Stimulated activated CD8-positive, alpha-beta memory T cell treated with anti-CD3 and anti-CD28 coated beads, Interleukin-4, amount 100 ng/mL, for 24 hours (primary cell): ENCODE results near the gene ATP10B.
A peak's percentile ranks its signal among the peaks of the same experiment; 100 is the strongest.

ENCODE experiments used
- DNase-seq: peaks from one replicate; pipeline ENCODE4 v3.0.0-alpha.2; 2020; ENCODE audit warnings: low read depth

ATP10B gene

DNA sequence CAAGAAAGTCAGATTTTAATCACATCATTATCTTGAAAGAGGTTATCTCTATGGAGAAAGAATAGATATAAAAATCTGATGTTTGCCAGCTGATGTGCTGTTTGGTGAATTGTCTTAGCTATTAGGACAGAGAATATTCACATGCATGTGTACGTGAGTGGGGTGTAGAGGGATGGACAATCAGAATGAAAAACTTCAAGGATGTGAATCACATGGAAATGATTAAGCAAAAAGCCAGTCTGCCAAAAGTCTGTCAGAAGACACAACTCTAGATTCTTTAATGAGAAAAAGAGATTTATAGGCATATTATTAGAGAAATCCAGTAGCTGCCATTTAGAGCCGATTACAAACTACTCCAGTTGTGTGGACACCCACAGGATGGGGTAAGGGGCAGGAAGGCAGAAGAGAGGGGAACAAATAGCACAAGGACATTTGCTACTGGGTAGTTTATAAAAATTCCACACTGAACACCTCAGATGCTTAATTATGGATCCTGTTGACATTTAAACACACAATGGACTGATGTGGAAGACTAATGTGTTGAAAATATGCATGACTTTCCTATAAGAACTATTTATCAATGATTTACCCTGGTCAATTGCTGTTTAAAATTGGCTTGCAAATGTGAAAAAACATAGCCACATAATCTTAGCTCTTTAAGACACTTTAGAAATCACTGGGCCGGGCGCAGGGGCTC lies 302.9 kb downstream of the ATP10B start:
- no peak for DNase-seq

DNA sequence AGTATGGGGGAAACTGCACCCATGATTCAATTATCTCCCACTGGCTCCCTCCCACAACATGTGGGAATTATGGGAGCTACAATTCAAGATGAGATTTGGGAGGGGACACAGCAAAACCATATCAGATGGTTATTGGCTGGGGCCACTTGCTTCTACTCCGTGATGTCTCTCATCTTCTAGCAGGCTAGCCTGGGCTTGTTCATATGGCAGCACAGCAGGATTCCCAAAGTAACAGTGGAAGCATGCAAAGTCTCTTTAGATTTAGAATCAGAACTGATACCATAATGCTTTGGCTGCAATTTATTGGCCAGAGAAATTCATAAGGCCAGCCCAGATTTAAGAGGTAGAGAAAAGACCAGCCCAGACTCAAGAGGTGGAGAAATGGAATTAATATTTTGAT lies 304.1 kb downstream of the ATP10B start:
- DNase-seq = no peak

DNA sequence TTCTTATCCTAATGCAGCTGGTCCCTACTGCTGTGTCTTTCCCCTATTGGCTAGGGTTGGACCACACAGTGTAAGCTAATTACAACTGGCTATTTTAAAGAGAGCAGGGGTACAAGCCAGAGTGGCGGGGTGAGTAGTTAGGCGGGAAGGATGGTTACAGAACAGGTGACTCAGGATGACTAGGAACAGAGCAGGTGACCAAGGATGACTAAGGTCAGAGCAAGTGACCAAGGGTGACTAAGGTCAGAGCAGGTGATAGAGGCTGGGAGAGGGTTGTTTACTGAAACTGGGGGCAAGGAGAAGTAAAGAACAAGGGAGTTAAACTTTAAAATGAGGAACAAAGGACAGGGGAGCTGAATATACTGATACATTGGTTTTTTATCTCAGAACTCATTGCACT lies 304.9 kb downstream of the ATP10B start:
- no peak for DNase-seq

DNA sequence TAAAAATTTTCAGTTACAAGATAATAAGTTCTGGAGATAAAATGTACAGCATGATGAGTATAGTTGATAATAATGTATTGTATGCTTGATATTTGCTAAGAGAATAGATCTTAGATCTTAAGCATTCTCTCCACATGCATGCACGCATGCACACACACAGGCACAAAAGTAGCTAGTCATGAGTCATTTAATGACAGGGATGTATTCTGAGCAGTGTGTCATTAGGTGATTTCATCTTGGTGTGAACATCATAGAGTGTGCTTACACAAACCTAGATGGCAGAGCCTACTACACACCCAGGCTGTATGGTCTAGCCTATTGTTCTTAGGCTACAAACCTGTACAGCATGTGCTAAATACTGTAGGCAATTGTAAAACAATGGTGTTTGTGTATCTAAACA lies 306.2 kb downstream of the ATP10B start:
- no peak for DNase-seq

DNA sequence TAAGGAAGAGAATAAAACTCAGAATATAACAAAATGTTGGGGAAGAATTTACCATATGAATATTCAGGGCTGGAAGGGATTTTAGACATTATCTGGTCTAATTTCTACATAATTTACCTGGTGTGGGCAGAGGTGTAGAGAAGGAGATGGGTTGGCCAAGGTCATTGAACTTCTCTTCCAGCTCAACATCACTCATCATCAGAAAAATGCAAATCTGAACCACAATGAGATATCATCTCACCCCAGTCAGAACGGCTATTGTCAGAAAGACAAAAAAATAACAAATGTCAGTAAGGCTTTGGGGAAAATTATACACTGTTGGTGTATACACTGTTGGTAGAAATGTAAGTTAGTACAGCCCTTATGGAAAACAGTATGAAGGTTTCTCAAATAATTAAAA lies 308.6 kb downstream of the ATP10B start:
- DNase-seq = no peak

DNA sequence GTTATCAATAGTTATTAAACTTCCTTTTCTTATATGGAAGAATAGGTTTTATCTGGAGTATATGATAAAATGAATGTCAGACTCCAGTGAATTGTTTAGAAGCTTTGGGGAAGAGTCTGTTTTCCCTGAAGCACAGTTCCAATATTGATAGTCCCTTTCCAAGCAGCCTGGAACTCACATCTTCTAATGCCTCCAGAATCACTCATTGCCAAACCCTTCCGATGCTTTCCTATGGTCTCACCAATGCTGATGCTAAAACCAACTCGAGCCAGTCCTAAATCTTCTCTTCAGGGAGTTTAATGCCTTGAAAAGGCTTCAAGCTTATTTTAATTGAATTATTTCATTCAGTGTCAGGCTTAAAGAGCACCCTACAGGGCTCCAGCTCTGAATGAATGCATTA lies 309.2 kb downstream of the ATP10B start:
- no peak for DNase-seq

DNA sequence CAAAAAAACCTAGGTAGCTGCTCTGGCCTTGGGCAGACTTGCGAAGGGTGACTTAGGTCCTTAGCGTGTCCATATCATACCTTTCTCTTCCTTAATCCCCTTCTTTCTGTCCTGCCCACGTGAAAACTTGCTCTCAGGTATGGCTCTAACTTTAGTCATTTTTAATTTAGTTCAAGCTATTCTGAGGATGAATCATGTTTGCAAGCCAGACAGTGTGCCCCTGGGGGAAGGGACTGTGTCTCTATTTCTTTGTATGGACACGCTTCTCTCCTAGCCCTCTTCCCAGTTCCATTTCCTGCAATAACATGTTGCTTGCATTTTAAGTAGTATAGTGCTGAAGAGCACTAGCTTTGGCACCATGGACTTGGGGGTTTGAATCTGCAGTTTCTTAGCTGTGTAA lies 309.7 kb downstream of the ATP10B start:
- DNase-seq = no peak

DNA sequence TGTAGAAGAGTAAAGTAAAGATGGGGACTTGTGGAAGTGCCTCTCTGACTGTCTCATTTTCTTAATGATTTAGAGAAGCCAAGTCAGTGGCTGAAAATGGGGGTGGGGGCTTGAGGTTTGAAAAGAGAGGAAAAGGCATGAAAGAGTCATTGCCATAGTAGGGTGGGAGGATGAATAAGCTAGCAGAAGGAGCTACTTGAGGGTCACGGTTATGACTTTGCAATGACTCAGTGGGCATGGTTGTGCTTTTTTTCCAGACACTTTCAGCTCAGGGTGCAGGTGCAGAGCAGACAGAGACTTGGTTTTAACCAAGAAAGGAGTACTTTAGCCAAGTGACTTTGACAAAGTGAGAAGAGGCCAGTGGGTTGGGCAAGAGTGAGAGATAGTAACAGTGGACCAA lies 312.6 kb downstream of the ATP10B start:
- DNase-seq = peak; percentile 22

DNA sequence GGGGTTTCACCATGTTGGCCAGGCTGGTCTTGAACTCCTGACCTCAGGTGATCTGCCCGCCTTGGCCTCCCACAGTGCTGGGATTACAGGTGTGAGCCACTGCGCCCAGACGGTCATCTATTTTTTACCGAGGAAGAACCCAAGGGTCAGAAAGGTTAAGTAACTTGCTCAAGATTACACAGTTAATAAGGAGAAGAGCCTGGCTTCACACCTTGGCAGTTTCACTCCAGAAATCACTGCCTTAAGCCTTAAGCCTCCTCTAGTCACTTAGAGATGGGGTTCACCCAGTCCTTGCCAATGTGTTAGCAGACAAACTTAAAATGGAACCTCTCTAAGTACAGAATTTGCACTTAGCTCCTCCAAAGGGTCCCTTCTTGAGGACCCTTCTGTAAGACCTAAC lies 314.1 kb downstream of the ATP10B start:
- no peak for DNase-seq

DNA sequence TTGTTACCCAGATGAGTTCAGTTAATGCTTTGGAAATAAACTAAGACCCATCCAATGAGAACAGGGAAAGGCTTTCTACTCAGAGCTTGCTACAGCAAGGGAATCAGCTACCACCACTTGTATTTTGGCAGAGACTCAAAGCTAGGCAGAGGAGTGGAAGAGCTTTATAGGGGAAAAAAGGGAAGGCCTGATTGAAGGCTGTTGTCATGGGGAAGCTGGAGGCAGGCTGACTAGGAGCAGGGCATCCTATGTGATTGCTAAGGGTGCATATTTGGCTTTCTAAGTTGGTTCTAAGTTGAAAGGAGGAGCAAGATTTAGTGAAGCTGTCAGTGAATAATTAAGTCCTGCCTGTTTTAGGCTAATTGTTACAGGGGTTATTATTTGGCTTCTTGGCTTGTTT lies 314.9 kb downstream of the ATP10B start:
- DNase-seq = no peak

DNA sequence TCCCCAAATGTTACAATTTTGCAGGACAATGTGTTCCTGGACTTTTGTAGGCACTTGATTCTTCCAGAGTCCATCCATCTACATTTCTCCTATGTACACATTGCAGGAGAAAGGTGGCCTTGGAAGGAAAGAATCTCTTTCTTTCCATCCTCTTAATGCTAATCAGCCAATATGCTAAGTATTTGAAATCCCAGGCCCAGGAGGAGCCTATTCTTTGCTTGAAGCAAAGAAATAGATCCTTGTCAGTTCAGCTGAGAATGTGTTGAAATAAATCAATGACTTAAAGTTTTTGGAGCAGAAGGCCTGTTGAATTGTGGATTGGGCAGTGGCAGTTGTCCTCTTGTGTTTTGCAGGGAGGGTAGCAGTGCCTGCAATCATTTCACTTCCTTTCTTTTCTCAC lies 317.1 kb downstream of the ATP10B start:
- no peak for DNase-seq

DNA sequence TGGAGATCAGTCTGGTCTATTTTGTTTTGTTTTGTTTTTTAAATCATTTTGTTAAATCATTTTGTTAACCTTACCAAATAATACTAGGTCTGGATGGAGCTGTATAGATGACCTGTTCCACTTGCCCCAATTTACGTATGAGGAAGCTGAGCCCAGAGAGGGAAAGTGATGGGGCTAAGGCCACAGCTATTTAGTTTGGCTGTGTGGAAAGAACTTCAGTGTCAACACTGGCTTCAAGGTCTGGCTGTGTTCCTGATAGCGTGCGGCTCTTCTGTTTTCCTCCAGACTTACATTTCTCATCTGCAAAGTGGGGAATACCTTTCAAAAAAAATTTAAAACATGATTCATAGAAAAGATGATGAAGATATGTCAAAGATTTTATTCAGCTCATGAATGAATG lies 317.9 kb downstream of the ATP10B start:
- DNase-seq = no peak

DNA sequence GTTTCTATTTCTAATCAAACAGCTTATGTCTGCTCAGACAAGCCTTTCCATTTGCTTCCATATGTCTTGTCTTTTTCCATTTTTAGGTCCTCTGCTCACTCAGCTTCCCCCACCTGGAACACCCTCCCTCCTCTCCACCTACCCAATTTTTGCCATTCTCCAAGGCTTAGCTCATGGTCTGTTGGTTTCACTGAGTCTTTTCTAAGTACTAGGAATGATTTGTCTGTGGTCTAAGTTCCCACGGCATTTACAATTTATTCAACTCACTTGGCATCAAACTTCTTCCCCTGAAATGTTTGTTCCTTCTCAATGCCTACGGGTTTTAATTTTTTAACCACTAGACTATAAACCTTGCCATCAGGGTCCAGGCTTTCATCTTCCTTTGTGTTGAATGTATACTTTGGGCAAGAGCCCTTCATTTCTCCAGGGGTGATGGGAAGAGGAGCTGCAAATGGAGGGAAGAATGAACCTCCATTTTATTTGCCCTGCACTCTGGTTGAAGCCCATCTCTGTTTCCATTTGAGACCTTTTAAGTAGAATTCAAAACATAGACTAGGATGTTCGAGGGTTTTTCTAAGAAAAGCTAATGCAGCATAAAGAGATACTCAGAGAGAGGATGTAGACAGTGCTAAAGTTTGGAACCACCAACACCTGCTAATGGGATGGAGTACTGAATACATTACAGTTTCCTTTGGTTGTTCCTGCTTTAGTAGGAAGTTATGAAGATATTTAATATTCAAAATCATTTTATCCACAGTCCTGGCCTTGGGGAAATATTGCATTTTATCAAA lies 326.3 kb downstream of the ATP10B start:
- no peak for DNase-seq

DNA sequence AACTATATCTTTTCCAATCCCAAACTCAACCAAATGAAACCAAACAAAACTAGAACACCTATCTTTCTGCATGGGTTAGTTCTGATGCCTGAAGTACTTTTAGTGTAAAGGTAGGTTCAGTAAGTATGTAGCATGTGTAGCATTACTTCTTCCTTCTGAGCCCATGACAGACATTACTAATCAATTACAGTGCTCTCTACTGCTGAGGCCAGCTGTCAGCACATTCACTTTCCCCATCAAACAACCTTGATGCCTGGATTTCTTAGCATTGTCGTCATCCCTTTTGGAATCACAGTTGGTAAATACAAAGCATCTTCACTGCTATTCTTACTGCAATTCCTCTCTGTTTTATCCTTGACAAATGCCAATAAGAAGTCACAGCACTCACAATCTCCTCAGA lies 327.2 kb downstream of the ATP10B start:
- DNase-seq = no peak

DNA sequence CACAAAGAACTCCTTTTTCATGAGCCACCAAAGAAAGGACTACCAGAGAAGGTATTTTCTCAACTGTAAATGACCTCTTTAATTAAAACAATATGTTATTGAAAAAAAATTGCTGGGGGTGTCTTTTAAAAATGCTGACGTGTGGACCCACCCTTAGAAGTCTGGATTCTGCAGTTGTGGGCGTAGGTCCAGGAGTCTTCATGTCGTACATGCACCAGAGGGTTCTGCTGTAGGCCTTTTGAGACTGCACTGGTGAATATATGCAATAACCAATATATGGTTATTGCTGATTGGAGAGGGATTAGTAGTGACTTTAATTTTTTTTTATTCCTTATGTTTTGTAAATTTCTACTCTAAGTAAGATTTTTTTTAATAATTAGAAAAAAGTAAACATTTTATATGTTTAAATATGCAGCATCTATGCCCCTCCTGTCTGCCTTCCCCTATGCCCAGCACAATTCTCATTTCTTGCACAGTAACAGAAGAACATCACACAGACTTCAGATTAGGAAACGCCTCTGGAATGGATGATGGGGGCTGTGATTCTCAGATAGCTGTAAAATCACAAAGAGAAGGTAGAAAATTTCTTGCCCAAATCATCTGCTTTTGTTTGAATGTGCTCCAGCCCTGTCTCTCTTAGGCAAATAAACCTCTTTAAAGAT lies 328.4 kb downstream of the ATP10B start:
- no peak for DNase-seq

DNA sequence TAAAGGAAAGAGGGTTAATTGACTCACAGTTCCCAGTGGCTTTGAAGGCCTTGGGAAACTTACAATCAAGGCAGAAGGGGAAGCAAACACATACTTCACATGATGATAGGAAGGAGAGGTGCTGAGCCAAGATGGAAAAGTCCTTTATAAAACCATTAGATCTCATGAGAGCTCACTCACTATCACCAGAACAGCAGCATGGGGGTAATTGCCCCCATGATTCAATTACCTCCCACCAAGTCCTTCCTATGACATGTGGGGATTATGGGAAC lies 330.7 kb downstream of the ATP10B start:
- DNase-seq = no peak

DNA sequence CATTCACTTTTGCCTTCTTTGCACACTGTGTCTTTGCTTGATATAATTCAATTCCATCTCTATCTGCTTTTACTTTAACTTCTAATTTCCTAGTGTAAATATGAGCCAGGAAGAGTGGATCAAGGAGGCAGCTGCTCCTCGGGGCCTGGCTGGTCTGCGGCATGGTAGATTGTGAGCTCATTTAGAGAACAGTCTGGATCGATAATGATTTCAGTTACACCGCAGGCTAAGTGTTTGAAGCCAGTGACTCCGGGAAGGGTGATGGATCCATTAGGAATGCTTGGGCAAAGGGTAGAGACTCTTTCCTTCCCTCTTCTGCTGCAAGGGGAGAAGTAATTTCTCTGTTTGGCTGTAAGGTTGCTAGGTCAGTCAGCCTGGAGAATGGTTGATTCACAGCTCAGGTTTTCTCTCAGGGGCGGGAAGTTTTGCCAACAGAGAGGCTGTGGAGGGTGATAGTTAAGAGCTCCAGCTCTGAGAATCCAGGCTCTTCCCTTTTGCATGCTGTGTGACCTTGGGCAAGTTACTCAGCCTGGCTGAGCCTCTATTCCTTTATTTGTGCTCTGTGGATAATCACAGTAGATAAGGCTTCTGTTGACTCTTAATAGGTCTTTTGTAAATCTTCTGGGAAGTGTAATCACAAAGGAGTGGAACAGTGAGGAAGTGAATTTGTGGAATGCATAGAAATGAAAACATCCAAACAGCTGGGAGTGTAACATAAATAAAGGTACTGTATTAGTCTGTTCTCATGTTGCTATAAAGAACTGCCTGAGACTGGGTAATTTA lies 331.2 kb downstream of the ATP10B start:
- no peak for DNase-seq

DNA sequence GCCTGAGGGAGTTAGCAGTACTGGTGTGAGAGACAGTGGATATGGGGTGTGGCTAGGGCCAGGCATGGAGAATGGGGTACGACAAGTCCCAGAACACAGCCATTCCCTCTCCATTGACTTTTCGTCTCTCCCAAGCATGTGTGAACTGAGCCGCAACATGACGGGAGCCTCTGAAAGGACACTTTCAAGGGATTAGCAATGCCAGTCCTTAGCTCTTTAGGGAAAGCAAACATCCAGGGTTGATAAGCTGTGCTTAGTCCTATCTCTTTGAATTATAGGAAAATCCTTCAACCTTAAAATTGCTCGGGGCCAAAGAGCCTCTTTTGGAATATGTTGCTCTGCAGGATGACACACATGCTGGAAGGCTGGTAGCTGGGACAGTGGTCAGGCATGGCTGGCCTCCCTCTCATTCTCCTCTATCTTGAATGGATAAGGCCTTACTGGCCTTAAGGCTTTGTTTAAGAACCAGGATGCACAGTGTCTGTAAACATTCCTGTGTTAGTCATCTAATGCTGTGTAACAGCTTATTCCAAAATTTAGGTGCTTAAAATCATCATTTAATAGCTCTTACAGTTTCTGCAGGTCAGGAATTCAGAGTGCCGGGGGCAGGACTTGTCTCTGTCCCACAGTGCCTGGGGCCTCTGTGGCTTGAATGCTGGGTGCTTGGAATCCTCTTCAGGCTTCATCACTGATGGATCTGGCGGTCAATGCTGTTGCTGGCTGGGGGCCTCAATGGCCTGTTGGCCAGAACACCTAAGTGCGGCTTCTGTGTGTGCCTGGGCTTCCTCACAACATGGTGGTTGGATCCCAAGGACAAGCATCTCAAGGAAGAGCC lies 335.1 kb downstream of the ATP10B start:
- no peak for DNase-seq

DNA sequence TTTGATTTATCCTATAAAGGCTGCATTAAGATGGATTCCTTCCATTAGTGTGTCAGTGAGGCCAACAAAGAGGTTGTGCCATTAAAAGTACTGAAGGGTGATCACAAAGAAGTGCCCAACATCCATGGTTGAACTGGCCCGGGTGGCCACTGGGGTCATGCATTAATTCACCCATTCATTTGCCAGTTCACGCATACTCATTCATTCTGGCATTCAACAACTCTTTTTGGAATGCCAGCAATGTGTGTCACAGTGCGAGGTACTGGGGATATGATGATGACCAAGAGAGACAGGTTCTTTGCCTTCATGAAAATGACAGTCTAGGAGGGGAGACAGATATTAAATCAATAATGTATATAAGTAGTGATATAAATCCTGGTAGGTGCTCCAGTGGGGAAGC lies 337.1 kb downstream of the ATP10B start:
- no peak for DNase-seq

DNA sequence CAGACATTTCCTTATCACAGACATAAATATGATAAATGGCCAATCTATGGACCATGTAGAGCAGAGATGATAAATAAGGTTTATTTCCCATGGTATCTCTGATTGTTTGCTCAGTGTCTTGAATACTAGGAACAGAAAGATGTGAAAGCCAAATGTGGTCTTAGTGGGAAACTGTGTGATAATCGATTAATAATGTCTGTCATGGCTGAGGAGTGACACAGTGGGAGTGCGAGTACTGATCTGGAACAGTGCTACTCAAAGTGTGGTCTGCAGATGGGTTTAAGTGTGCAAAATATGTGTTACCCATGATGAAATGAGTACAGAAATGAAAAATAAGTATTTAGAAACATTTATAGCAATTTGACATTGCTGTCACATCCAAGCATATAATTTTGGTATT lies 337.8 kb downstream of the ATP10B start:
- no peak for DNase-seq

DNA sequence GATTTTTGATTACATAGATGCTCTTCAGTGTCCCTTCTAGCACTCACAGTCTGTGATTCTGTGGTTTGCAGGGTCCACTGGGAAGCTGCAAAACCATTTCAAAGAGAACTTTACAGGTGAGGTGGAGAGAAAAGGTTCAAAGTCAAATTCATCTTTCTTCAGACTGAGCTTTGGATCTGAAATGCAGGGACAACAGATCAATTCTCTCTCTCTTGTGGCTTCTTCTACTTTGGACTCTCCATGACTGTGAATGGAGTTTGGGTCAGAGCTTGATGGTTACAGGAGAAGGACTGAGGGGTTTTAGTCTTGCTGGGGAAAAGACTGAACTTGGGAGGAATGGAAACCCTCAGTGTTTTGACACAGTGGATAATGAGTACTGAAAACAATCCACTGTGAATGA lies 338.5 kb downstream of the ATP10B start:
- DNase-seq = no peak
